Aortic smooth muscle cell (primary cell): ENCODE results near the gene TCAF2. TPM values are rescaled to one million over a fixed set of nuclear protein-coding genes. Genes with fewer than 3 reads are reported as not detected.

Source experiments
- total RNA-seq: library from RNA; depleted of rRNA; stranded (reverse); fragments of >200 nt; gene quantifications from 2 replicates; pipeline ENCODE4 v1.2.3, GENCODE V29; 2014

Gene TCAF2
- total RNA-seq, result 1.1 and 1.7 TPM in 2 replicates

DNA sequence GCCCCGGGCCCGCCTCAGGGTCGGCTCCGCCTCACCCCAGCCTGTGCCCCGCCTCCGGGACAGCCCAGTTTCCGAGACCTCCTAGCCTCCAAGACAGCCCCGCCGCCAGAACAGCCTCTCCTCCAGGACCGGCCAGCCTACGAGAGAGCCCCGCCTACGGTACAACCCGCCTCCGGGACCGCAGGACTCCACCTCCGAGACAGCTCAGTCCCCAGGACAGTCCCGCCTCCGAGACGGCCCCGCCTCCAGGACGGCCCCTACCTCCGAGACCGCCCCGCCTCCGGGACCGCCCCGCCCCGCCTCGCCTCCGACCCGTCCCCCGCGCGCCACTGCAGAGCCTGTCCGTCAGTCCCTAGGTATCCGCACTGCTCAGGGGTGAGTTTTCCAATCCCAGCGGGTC is at the start of gene TCAF2:
Gene TCAF2 (plus strand): TSS at position 329 of the 400 bp plus-strand sequence.

DNA sequence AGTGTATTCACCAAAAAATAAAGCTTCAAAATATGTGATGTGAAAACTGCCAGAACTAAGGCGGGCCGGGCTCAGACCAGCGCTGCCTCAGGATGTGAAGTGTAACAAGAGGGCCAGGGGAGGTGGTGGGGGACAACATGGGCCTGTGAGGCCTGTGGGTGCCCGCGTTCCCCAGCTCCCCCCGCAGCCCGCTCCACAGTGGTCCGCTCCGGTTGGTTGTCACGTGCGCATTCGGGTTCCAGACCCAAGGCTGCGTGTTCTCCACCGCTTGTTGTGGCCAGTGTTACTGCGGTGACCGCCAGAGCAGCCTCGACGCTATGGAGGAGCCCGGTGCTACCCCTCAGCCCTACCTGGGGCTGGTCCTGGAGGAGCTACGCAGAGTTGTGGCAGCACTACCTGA is 49.3 kb upstream of the TCAF2 start, which contains the start of gene CTAGE15:
Gene CTAGE15 (plus strand): TSS at position 301 of the 400 bp plus-strand sequence. CDS start 17 bp downstream, at position 318.

Other genes starting within 250 kb of the TCAF2 start
- 17.2 and 41.5 TPM in 2 replicates for gene ZYX, start 239.6 kb upstream of the TCAF2 start, total RNA-seq
- not detected in 2 replicates for gene EPHA1, start 212.1 kb upstream of the TCAF2 start, total RNA-seq
- not detected in 2 replicates for gene TAS2R60, start 177.5 kb upstream of the TCAF2 start, total RNA-seq
- not detected in 2 replicates for gene TAS2R41, start 143.1 kb upstream of the TCAF2 start, total RNA-seq
- 0.06 and 0.13 TPM in 2 replicates for gene CTAGE15, start 49.2 kb upstream of the TCAF2 start, total RNA-seq
- 0.13 and 0.62 TPM in 2 replicates for gene CTAGE6, start 136.7 kb downstream of the TCAF2 start, total RNA-seq